ENCODE measurements around the gene UBP1.
"Not testable (repeated sequence)": the region's sequence is repeated elsewhere in the genome, so short reads cannot be mapped to it uniquely, and the experiment has no call there.

Gene UBP1

GRCh38 chr3:33391255-33391995, 48.8 kb downstream of the UBP1 start:
- no peak for DNase-seq (ENCODE audit: low spot score)

GRCh38 chr3:33389908-33390307, 50.3 kb downstream of the UBP1 start:
- DNase-seq (ENCODE audit: low spot score): no peak

- DNase-seq (ENCODE audit: low spot score): no peak
Measured at GRCh38 chr3:33388374-33389100, 51.7 kb downstream of the UBP1 start.

DNA sequence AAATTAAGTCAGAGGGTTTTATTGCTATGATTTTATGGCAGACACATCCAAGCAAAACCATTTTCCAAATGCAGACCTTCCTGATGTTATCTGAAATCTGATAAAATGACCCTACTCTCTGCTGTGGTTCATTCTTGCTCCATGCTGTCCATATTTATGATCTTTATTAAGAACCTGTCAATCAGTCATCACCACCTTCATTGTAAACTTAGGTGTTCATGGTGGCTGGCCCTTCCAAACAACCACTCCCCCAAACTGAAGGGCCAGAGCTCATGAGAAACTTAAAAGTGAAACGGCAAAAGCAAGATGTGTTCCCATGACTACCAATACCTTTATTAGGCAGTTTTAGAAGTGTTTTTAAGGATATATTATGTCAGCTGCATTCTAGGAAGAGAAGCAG, 53.6 kb downstream of the UBP1 start:
- DNase-seq (ENCODE audit: low spot score): no peak

DNA sequence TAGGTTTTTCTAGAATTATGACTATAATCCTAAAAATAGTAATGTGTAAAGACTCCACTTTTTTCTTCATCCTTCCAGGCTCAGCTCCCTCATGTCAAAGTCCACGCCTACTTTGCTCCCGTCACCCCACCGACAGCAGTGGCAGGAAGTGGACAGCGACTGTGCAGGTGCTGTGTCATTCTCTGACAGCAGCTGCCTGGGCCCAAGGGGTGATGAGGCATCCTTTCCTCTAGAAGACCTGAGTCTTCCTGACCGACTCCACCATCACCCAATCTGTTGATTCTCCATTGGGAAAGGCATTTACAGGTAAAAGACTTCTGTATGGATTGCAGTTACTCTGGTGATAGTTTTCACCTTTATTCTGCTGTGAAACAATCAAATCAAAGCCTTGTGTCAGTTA, 54.8 kb downstream of the UBP1 start:
- DNase-seq (ENCODE audit: low spot score): no peak

- no peak for DNase-seq (ENCODE audit: low spot score)
Measured at GRCh38 chr3:33383951-33384350, 56.3 kb downstream of the UBP1 start.

DNA sequence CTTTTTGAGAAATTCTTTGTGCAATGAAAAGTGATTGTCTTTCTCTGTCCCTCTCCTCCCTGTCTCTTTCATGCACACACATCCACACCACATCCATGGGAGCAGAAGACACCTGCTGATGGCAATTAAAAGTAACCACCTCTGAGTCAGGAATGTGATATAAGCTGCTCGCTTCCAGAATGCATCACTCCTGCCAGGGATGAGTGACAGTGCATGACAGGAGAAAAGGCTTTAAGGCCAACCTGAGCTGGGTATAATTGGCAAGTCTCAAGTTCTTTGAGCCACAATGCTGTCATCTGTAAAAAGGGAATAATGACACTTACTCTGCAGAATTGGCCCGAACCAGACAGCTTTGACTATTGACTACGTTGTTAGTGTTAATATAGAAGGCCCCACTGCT, 59.6 kb downstream of the UBP1 start:
- no peak for DNase-seq (ENCODE audit: low spot score)

DNA sequence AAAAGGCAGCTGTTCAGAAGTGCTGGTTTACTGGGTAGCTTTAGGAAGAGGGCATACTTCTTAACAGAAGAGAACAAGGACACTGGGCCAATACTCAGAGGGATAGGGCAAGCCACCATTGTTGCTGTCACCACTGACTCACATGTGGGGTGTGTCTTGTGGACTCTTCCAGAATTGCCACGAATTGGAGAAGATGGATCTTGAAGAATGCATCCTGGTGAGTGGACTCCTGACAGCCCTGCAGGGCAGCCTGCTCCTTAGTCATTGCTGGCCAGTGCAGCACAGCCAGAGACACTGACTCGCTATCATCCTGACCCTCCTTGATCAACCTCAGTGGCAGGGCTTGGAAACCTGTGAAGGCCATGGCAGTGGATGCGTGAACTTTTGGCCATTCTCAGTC, 62.3 kb downstream of the UBP1 start:
- no peak for DNase-seq (ENCODE audit: low spot score)

- no peak for DNase-seq (ENCODE audit: low spot score)
Measured at GRCh38 chr3:33377489-33377888, 62.7 kb downstream of the UBP1 start.

DNA sequence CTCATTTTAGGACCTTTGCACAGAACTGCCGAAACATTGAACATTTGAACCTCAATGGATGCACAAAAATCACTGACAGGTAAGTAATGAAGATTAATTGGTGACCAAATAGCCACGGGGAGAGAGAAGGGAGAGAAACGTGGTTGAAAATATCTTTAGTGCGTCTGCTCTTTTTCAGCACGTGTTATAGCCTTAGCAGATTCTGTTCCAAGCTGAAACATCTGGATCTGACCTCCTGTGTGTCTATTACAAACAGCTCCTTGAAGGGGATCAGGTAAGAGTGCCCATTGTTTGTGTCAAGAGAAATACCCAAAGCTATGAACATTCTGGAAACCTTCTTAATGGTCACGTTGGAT, 67.1 kb downstream of the UBP1 start:
- DNase-seq (ENCODE audit: low spot score): no peak

- peak; percentile 75 for DNase-seq (ENCODE audit: low spot score)
Measured at GRCh38 chr3:33372218-33373081, 67.8 kb downstream of the UBP1 start.

DNA sequence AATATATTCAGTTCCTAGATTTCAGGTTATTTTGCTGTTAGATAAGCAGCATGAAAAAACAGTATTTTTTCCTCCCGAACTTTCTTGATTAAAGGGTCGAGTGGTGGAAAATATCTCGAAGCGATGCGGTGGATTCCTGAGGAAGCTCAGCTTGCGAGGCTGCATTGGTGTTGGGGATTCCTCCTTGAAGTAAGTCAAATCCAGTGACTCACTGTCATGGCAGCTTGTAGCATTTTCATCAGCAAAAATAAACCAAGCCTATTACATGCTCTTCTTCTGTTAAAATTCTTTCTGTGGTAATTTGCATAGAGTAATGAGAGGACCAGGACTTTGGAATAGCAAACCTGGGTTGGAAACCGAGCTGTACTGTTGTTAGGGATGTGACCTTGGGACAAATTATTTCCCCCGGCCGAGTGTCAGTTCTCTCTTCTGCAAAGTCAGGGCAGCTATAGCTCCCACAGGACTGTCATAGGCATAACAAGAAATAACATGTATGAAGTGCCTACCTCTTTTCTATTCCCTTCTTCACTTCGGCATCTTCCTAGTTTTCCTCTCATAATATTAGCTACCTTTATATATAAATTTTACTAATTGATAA, 75.6 kb downstream of the UBP1 start:
- DNase-seq (ENCODE audit: low spot score): no peak

- DNase-seq (ENCODE audit: low spot score): no peak
Measured at GRCh38 chr3:33364060-33364459, 76.1 kb downstream of the UBP1 start.

DNA sequence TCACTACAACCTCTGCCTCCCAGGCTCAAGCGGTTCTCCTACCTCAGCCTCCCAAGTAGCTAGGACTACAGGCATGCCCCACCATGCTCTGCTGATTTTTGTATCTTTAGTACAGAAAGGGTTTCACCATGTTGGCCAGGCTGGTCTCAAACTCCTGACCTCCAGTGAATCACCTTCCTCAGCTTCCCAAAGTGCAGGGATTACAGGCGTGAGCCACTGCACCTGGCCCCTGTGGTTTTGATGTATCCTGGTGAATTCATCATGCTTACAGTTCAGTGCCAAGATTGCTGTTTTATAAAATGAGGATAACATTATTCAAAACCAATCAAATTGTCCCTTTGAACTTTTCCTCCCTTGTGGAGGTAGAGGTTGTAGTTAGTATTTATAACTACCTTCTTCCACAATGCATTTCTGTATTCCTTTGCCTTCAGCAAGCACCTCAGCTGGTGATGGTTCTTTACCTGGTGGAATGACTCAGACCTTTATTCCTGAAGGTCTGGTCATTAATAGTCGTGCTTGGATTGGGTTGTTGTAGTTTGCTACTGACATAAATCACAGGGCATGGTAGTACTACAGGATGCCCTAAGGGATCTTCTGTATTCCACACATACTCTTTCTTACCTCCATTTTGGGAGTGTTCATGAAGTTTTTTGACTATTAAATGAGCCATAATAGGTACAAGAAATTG, 76.9 kb downstream of the UBP1 start:
- DNase-seq (ENCODE audit: low spot score): no peak

DNA sequence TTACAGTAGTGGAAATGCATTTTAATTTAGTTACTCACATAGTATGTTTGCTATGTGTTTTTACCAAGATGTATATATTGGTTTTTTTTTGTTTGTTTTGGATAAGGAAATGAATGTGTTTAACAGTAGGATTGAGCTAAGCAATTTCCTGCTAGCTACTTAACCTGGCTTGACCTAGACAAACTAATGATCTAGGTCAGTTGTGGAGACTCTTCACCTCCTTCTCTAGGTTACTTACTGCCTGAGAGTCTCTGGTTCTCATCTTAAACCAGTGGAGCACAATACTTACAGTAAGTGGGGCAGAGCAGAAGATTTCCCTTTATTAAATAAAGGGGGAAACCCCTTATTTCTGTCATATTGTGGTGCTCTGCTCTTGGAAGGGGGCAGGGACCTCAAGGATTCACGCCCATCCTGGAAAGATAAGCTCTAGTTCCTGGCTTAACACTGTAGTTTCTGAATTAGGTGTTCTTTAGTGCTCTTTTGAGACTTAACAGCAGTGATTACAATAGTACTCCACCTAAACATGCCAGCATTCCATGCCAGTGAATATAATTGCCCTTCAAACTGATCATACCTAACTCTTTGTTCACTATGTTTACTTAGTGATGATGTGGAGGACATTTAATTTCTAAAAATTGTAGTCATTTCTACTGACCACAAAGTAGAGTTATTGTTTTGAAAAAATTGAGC, 79.9 kb downstream of the UBP1 start:
- no peak for DNase-seq (ENCODE audit: low spot score)

DNA sequence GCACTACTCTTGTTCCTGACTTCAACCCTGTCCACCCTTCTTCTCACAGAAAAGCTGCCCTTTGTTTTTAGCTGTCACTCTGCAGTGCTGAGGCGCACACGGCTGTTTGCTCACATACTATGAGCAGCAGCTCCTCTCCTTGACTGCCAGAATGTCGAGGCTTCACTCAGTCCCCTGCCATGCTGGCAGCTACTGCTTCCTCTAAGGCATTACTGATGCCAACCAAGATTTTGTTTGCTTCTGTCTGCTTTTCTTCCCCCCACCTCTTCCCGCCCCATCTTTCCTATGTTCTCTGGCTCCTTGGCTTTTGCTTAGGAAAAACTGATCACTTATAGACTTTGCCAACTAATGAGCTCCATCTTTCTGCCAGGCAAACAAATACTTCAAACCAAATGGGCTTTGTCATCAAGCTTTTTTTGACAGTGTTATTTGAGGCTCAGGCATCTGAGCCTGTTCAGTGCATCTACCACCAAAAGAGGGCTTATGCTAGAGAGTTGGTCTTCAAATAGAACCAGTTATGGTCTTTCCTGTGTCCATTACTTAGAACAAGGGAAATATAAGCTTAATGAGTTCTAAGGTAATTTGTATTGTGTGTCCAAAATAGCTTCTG, 81.9 kb downstream of the UBP1 start:
- DNase-seq (ENCODE audit: low spot score): no peak

- DNase-seq (ENCODE audit: low spot score): no peak
Measured at GRCh38 chr3:33355611-33356010, 84.6 kb downstream of the UBP1 start.

GRCh38 chr3:33339758-33340157, 100.4 kb downstream of the UBP1 start:
- no peak for DNase-seq (ENCODE audit: low spot score)

GRCh38 chr3:33338936-33339465, 101.2 kb downstream of the UBP1 start:
- DNase-seq (ENCODE audit: low spot score): not testable (repeated sequence)

All from Ammon's horn (tissue), 1 donor.